HAP-1 (cell line): Measurements from ENCODE around the gene TMEM74B.
"Not testable (repeated sequence)": the region's sequence is repeated elsewhere in the genome, so short reads cannot be mapped to it uniquely, and the experiment has no call there.

Experiments
- DNase-seq, 2 experiments: peaks; one replicate each; pipeline ENCODE4 v3.0.0-alpha.2; 2016 to 2020; ENCODE audit warnings: low spot score in 2 of 2
- H3K27me3 ChIP-seq: fragments of 250-450 bp; sonication (Bioruptor Pico); 2 replicates; pipeline ENCODE4 v1.5.1; 2020; ENCODE audit warnings: low read depth, mild to moderate bottlenecking, moderate library complexity
- H3K36me3 ChIP-seq: fragments of 250-450 bp; sonication (Bioruptor Pico); replicated peaks from 2 replicates; pipeline ENCODE4 v1.5.1; 2020; ENCODE audit warnings: mild to moderate bottlenecking
- H3K4me1 ChIP-seq: fragments of 250-450 bp; sonication (Bioruptor Pico); 2 replicates; pipeline ENCODE4 v1.5.1; 2020; ENCODE audit warnings: mild to moderate bottlenecking
- H3K4me3 ChIP-seq: fragments of 250-450 bp; sonication (Bioruptor Pico); 2 replicates; pipeline ENCODE4 v1.5.1; 2020; ENCODE audit warnings: mild to moderate bottlenecking, moderate library complexity
- H3K9me3 ChIP-seq: fragments of 250-450 bp; sonication (Bioruptor Pico); 2 replicates; pipeline ENCODE4 v1.5.1; 2020; ENCODE audit warnings: mild to moderate bottlenecking, moderate library complexity
- in situ Hi-C: fragments of 300-500 bp; cut with MboI; formaldehyde crosslinking; loops from 3 replicates; pipeline ENCODE4 v1.14.3; 2020; ENCODE audit warnings: low sequenced_read_pairs, inconsistent platforms, mixed read lengths

Gene TMEM74B

GRCh38 chr20:1184638-1185315, at the start of gene TMEM74B:
TMEM74B (minus strand) TSS chr20:1184981; CDS start chr20:1183801, 1,180 bp downstream.
- Histone ChIP-seq H3K9me3 (no peaks in the 10 kb centered on the region), H3K4me3 (peak within 1 kb of the TSS; percentile 41), H3K36me3 (no peaks in the 10 kb centered on the region), H3K27me3 (no peaks in the 10 kb centered on the region), H3K4me1 (no peaks in the 10 kb centered on the region)
- in situ Hi-C loops = no loop called here
- DNase-seq = peak; percentile 8 to 35

GRCh38 chr20:1232286-1233111, 47.7 kb upstream of the TMEM74B start:
- no peak for DNase-seq
- H3K27me3 ChIP-seq = peaks cover 60% of the 10 kb centered on the region
- in situ Hi-C loops = no loop called here
- no peak overlapping the region for H3K4me3 ChIP-seq
- H3K9me3 ChIP-seq = no peaks in the 10 kb centered on the region
- no peaks in the 10 kb centered on the region for H3K36me3 ChIP-seq
- no peaks in the 10 kb centered on the region for H3K4me1 ChIP-seq

- H3K9me3 ChIP-seq = no peaks in the 10 kb centered on the region
- H3K4me1 ChIP-seq = peaks cover 3% of the 10 kb centered on the region; the same call in 1 of the 2 replicates
- H3K36me3 ChIP-seq = no peaks in the 10 kb centered on the region
- DNase-seq = no peak
- no peak overlapping the region for H3K4me3 ChIP-seq
- H3K27me3 ChIP-seq = peaks cover 69% of the 10 kb centered on the region
- in situ Hi-C loops = no loop called here
Observed at GRCh38 chr20:1229541-1229940, 44.8 kb upstream of the TMEM74B start.

- peaks cover 3% of the 10 kb centered on the region; the same call in 1 of the 2 replicates for H3K4me1 ChIP-seq
- H3K9me3 ChIP-seq = no peaks in the 10 kb centered on the region
- no peaks in the 10 kb centered on the region for H3K36me3 ChIP-seq
- peaks cover 49% of the 10 kb centered on the region for H3K27me3 ChIP-seq
- H3K4me3 ChIP-seq = peak within 1 kb of the TSS; percentile 38
- in situ Hi-C loops = no loop called here
- DNase-seq = peak; percentile 49 to 94
Observed at GRCh38 chr20:1225783-1226654, 41.2 kb upstream of the TMEM74B start, which contains the start of gene RAD21L1. RAD21L1 (plus strand) TSS chr20:1226044; CDS start chr20:1228454, 2,410 bp downstream.

- no peaks in the 10 kb centered on the region for H3K9me3 ChIP-seq
- peaks cover 43% of the 10 kb centered on the region for H3K27me3 ChIP-seq
- H3K36me3 ChIP-seq = no peaks in the 10 kb centered on the region
- peak in 1 of 2 experiments; percentile 68 for DNase-seq
- H3K4me3 ChIP-seq = peak overlapping the region; percentile 31
- in situ Hi-C loops = no loop called here
- H3K4me1 ChIP-seq = peaks cover 3% of the 10 kb centered on the region; the same call in 1 of the 2 replicates
Observed at GRCh38 chr20:1225263-1225782, 40.5 kb upstream of the TMEM74B start.

- Histone ChIP-seq H3K4me3 (no peak overlapping the region), H3K36me3 (no peaks in the 10 kb centered on the region), H3K4me1 (peaks cover 3% of the 10 kb centered on the region; the same call in 1 of the 2 replicates), H3K27me3 (peaks cover 42% of the 10 kb centered on the region), H3K9me3 (no peaks in the 10 kb centered on the region)
- DNase-seq = no peak
- in situ Hi-C loops = no loop called here
Observed at GRCh38 chr20:1224205-1224890, 39.6 kb upstream of the TMEM74B start.

- H3K27me3 ChIP-seq = peaks cover 26% of the 10 kb centered on the region
- in situ Hi-C loops, H3K4me1 ChIP-seq, H3K4me3 ChIP-seq, H3K36me3 ChIP-seq, DNase-seq, H3K9me3 ChIP-seq: not testable (repeated sequence)
Observed at GRCh38 chr20:1222750-1223149, 38.0 kb upstream of the TMEM74B start.

- H3K4me1 ChIP-seq, H3K9me3 ChIP-seq, H3K36me3 ChIP-seq, in situ Hi-C loops, H3K4me3 ChIP-seq, DNase-seq: not testable (repeated sequence)
- H3K27me3 ChIP-seq = peaks cover 11% of the 10 kb centered on the region
Observed at GRCh38 chr20:1216527-1217427, 32.0 kb upstream of the TMEM74B start.

- in situ Hi-C loops = no loop called here
- peaks cover 11% of the 10 kb centered on the region for H3K27me3 ChIP-seq
- no peak for DNase-seq
- no peaks in the 10 kb centered on the region for H3K4me1 ChIP-seq
- H3K4me3 ChIP-seq = no peak overlapping the region
- no peaks in the 10 kb centered on the region for H3K9me3 ChIP-seq
- H3K36me3 ChIP-seq = no peaks in the 10 kb centered on the region
Observed at GRCh38 chr20:1215386-1216170, 30.8 kb upstream of the TMEM74B start.

- no peaks in the 10 kb centered on the region for H3K36me3 ChIP-seq
- in situ Hi-C loops = loop anchor here (5.0 kb wide), 1 partner anchor 398 kb away; no protein-coding TSS in a partner anchor
- no peaks in the 10 kb centered on the region for H3K4me1 ChIP-seq
- H3K4me3 ChIP-seq = no peak overlapping the region
- DNase-seq = no peak
- H3K9me3 ChIP-seq = no peaks in the 10 kb centered on the region
- H3K27me3 ChIP-seq = peaks cover 13% of the 10 kb centered on the region
Observed at GRCh38 chr20:1214838-1215261, 30.1 kb upstream of the TMEM74B start.

GRCh38 chr20:1212607-1213396, 28.0 kb upstream of the TMEM74B start:
- Histone ChIP-seq H3K9me3 (no peaks in the 10 kb centered on the region), H3K27me3 (peaks cover 23% of the 10 kb centered on the region), H3K4me3 (no peak overlapping the region), H3K36me3 (no peaks in the 10 kb centered on the region), H3K4me1 (no peaks in the 10 kb centered on the region)
- peak; percentile 37 to 79 for DNase-seq
- in situ Hi-C loops = loop anchor here (5.0 kb wide), 1 partner anchor 396 kb away; no protein-coding TSS in a partner anchor
